Measurements from ENCODE around the gene NIPAL4. TPM values are rescaled to one million over a fixed set of nuclear protein-coding genes. Genes with fewer than 3 reads are reported as not detected.

Gene NIPAL4
- polyA plus RNA-seq, 2 of the 4 experiments (the other 2 are of a cell fraction) = 8.6 to 8.9 TPM

GRCh38 chr5:157450024-157450423 lies 10.0 kb upstream of the NIPAL4 start:
- Histone ChIP-seq H3K4me2 (no peak overlapping the region), H3K27ac (no peak overlapping the region), H3K9me3 (no peaks in the 10 kb centered on the region), H3K4me1 (no peaks in the 10 kb centered on the region), H3K4me3 (no peak overlapping the region)
- DNase-seq (ENCODE audit: low read depth in 1 of 2, low spot score in 1 of 2) (no peak), ATAC-seq (no peak), FAIRE-seq (no peak)
- 78% methylated on average over 3 of the region's 3 CpGs for WGBS (ENCODE audit: missing lambda C conversion rate)
- POLR2A ChIA-PET = no interaction called here
- TF ChIP-seq EHF (CRISPR knock-in tag; IDR thresholded peaks at IDR 0.05) = no peak
- no peak for TF ChIP-seq HES2 (IDR thresholded peaks at IDR 0.05)
- no peak for TF ChIP-seq HDAC2 (IDR thresholded peaks at IDR 0.05)
- TF ChIP-seq FOSB (CRISPR knock-in tag; IDR thresholded peaks at IDR 0.05) = no peak
- no peak for TF ChIP-seq PBX3 (IDR thresholded peaks at IDR 0.05)
- no peak for TF ChIP-seq ZSCAN20 (CRISPR knock-in tag; IDR thresholded peaks at IDR 0.05)
- no peak for TF ChIP-seq ZFP36 (IDR thresholded peaks at IDR 0.05; ENCODE audit: borderline replicate concordance, partially characterized antibody)
- TF ChIP-seq NFE2L2 (conservative IDR thresholded peaks at IDR 0.05; ENCODE audit: low read length) = no peak
- no peak for TF ChIP-seq MAFK (IDR thresholded peaks at IDR 0.05; ENCODE audit: partially characterized antibody)
- CTCF ChIA-PET = interaction anchor here (0.6 to 2.3 kb wide), 6 partner anchors 21 to 293 kb away, joined by 3 to 9 read pairs (median 3); partner anchors contain the start of gene LSM11

GRCh38 chr5:157451806-157452205 lies 8.2 kb upstream of the NIPAL4 start:
- no peak for FAIRE-seq
- no peak overlapping the region for H3K4me3 ChIP-seq
- TF ChIP-seq RNF2 (IDR thresholded peaks at IDR 0.05; ENCODE audit: borderline replicate concordance, low read depth) (no peak), FOSB (CRISPR knock-in tag; IDR thresholded peaks at IDR 0.05) (no peak), TP53 (CRISPR knock-in tag; IDR thresholded peaks at IDR 0.05) (no peak), JUN (IDR thresholded peaks at IDR 0.05) (no peak), ZC3H11A (IDR thresholded peaks at IDR 0.05) (no peak), MAFK (IDR thresholded peaks at IDR 0.05; ENCODE audit: partially characterized antibody) (no peak), HOXB5 (CRISPR knock-in tag; IDR thresholded peaks at IDR 0.05) (no peak), HEYL (CRISPR knock-in tag; IDR thresholded peaks at IDR 0.05) (no peak), CBX2 (IDR thresholded peaks at IDR 0.05; ENCODE audit: borderline replicate concordance, low read depth) (no peak), KDM5A (IDR thresholded peaks at IDR 0.05) (no peak), CHD2 (IDR thresholded peaks at IDR 0.05; ENCODE audit: low read length, partially characterized antibody) (no peak)
- ATAC-seq = no peak
- WGBS (ENCODE audit: missing lambda C conversion rate) = 79% methylated on average over 2 of the region's 3 CpGs
- ChIA-PET POLR2A (no interaction called here), CTCF (no interaction called here)
- H3K27ac ChIP-seq = no peak overlapping the region
- H3K4me1 ChIP-seq = no peaks in the 10 kb centered on the region
- no peak overlapping the region for H3K4me2 ChIP-seq
- no peaks in the 10 kb centered on the region for H3K9me3 ChIP-seq
- DNase-seq (ENCODE audit: low read depth in 1 of 2, low spot score in 1 of 2) = no peak

- TF ChIP-seq NPAS2 (CRISPR knock-in tag; IDR thresholded peaks at IDR 0.05; ENCODE audit: borderline replicate concordance) (no peak), HOXB5 (CRISPR knock-in tag; IDR thresholded peaks at IDR 0.05) (no peak), BCL3 (IDR thresholded peaks at IDR 0.05) (no peak), FOSL2 (IDR thresholded peaks at IDR 0.05) (no peak), FOSL2 (CRISPR knock-in tag; IDR thresholded peaks at IDR 0.05) (no peak), ESRRA (IDR thresholded peaks at IDR 0.05; ENCODE audit: borderline replicate concordance, low read length) (no peak), POLR2AphosphoS2 (conservative IDR thresholded peaks at IDR 0.05; ENCODE audit: low read length) (no peak), EP300 (IDR thresholded peaks at IDR 0.05) (no peak)
- Histone ChIP-seq H3K4me3 (no peak overlapping the region), H3K4me2 (no peak overlapping the region), H3K4me1 (peaks cover 6% of the 10 kb centered on the region), H3K27ac (no peak overlapping the region), H3K9me3 (no peaks in the 10 kb centered on the region)
- FAIRE-seq = no peak
- DNase-seq (ENCODE audit: low read depth in 1 of 2, low spot score in 1 of 2) = no peak
- ChIA-PET POLR2A (no interaction called here), CTCF (interaction anchor here (1.0 to 1.8 kb wide), 3 partner anchors 17 to 126 kb away, joined by 3 to 4 read pairs (median 3); no protein-coding TSS in a partner anchor)
- ATAC-seq = no peak
- WGBS (ENCODE audit: missing lambda C conversion rate) = 73% methylated on average over 7 of the region's 7 CpGs
These were observed 5.7 kb upstream of the NIPAL4 start for GRCh38 chr5:157454273-157454672.

Measured in A549 (cell line).